Measurements from ENCODE around the gene TENT4A.

TENT4A gene

GRCh38 chr5:6717687-6718086 is 4.5 kb downstream of the TENT4A start:
- no peak for DNase-seq
- TF ChIP-seq GATA1 (IDR thresholded peaks at IDR 0.05; ENCODE audit: low read depth, low read length), result no peak
- TF ChIP-seq POLR2A (IDR thresholded peaks at IDR 0.05; ENCODE audit: low read length), result no peak

- no peak for TF ChIP-seq POLR2A (IDR thresholded peaks at IDR 0.05; ENCODE audit: low read length)
- TF ChIP-seq GATA1 (IDR thresholded peaks at IDR 0.05; ENCODE audit: low read depth, low read length), result no peak
- DNase-seq, result no peak
Measured at GRCh38 chr5:6718161-6718681, 5.0 kb downstream of the TENT4A start.

- TF ChIP-seq GATA1 (IDR thresholded peaks at IDR 0.05; ENCODE audit: low read depth, low read length) (no peak), POLR2A (IDR thresholded peaks at IDR 0.05; ENCODE audit: low read length) (no peak)
Measured at GRCh38 chr5:6718718-6719117, 5.5 kb downstream of the TENT4A start.

GRCh38 chr5:6719417-6719816 is 6.2 kb downstream of the TENT4A start:
- DNase-seq, result no peak
- TF ChIP-seq POLR2A (IDR thresholded peaks at IDR 0.05; ENCODE audit: low read length) (no peak), GATA1 (IDR thresholded peaks at IDR 0.05; ENCODE audit: low read depth, low read length) (no peak)

More at GRCh38 chr5:6718718-6719117, 5.5 kb downstream of the TENT4A start:
- DNase-seq, result no peak

GRCh38 chr5:6719896-6720560 is 6.8 kb downstream of the TENT4A start:
- DNase-seq, result peak; percentile 13 to 16
- TF ChIP-seq POLR2A (IDR thresholded peaks at IDR 0.05; ENCODE audit: low read length) (no peak), GATA1 (IDR thresholded peaks at IDR 0.05; ENCODE audit: low read depth, low read length) (no peak)

GRCh38 chr5:6720561-6720921 is 7.3 kb downstream of the TENT4A start:
- TF ChIP-seq GATA1 (IDR thresholded peaks at IDR 0.05; ENCODE audit: low read depth, low read length), result no peak
- no peak for TF ChIP-seq POLR2A (IDR thresholded peaks at IDR 0.05; ENCODE audit: low read length)

GRCh38 chr5:6721442-6721841 is 8.2 kb downstream of the TENT4A start:
- DNase-seq, result peak; percentile 70 to 75
- TF ChIP-seq POLR2A (IDR thresholded peaks at IDR 0.05; ENCODE audit: low read length) (no peak), GATA1 (IDR thresholded peaks at IDR 0.05; ENCODE audit: low read depth, low read length) (no peak)

More at GRCh38 chr5:6720561-6720921, 7.3 kb downstream of the TENT4A start:
- no peak for DNase-seq

GRCh38 chr5:6722015-6722414 is 8.8 kb downstream of the TENT4A start:
- no peak for TF ChIP-seq GATA1 (IDR thresholded peaks at IDR 0.05; ENCODE audit: low read depth, low read length)
- TF ChIP-seq POLR2A (IDR thresholded peaks at IDR 0.05; ENCODE audit: low read length), result no peak
- peak in 1 of 2 experiments; percentile 15 for DNase-seq

- no peak for DNase-seq
Measured at GRCh38 chr5:6723122-6723815, 10.0 kb downstream of the TENT4A start.

GRCh38 chr5:6723816-6724300 is 10.6 kb downstream of the TENT4A start:
- no peak for DNase-seq
- TF ChIP-seq POLR2A (IDR thresholded peaks at IDR 0.05; ENCODE audit: low read length) (no peak), GATA1 (IDR thresholded peaks at IDR 0.05; ENCODE audit: low read depth, low read length) (no peak)

More at GRCh38 chr5:6723122-6723815, 10.0 kb downstream of the TENT4A start:
- TF ChIP-seq GATA1 (IDR thresholded peaks at IDR 0.05; ENCODE audit: low read depth, low read length), result no peak
- no peak for TF ChIP-seq POLR2A (IDR thresholded peaks at IDR 0.05; ENCODE audit: low read length)

- DNase-seq, result no peak
- TF ChIP-seq GATA1 (IDR thresholded peaks at IDR 0.05; ENCODE audit: low read depth, low read length), result no peak
- TF ChIP-seq POLR2A (IDR thresholded peaks at IDR 0.05; ENCODE audit: low read length), result no peak
Measured at GRCh38 chr5:6724321-6724929, 11.2 kb downstream of the TENT4A start.

GRCh38 chr5:6725421-6725820 is 12.2 kb downstream of the TENT4A start:
- DNase-seq, result no peak
- TF ChIP-seq POLR2A (IDR thresholded peaks at IDR 0.05; ENCODE audit: low read length) (no peak), GATA1 (IDR thresholded peaks at IDR 0.05; ENCODE audit: low read depth, low read length) (no peak)

GRCh38 chr5:6726006-6726405 is 12.8 kb downstream of the TENT4A start:
- no peak for TF ChIP-seq POLR2A (IDR thresholded peaks at IDR 0.05; ENCODE audit: low read length)
- TF ChIP-seq GATA1 (IDR thresholded peaks at IDR 0.05; ENCODE audit: low read depth, low read length), result no peak
- DNase-seq, result no peak

GRCh38 chr5:6727231-6727630 is 14.0 kb downstream of the TENT4A start:
- TF ChIP-seq GATA1 (IDR thresholded peaks at IDR 0.05; ENCODE audit: low read depth, low read length) (no peak), POLR2A (IDR thresholded peaks at IDR 0.05; ENCODE audit: low read length) (no peak)
- no peak for DNase-seq
